HepG2 (cell line): Measurements from ENCODE around the gene TBC1D1. TPM values are rescaled to one million over a fixed set of nuclear protein-coding genes. Genes with fewer than 3 reads are reported as not detected.

Experiments
- ATAC-seq: fragments of 200-7000 bp; cut with Tn5 transposase; 3 replicates; pipeline ENCODE4 v1.9.1; 2020; ENCODE audit warnings: mild to moderate bottlenecking, moderate library complexity
- BruUV-seq: library from RNA; stranded (reverse); fragments of 400-500 nt; replicated peaks from 2 replicates; lab custom pipeline; 2021; lab: Mats Ljungman, UMichigan
- CTCF ChIA-PET: fragments of 300-600 bp; formaldehyde crosslinking; extraction: SDS; loops from one replicate; lab custom pipeline; 2021; ENCODE audit warnings: low total read pairs, inconsistent platforms, low intra/inter-chr PET ratio; lab: Yijun Ruan, JAX
- POLR2A ChIA-PET: fragments of 350-600 bp; sonication (Branson Sonifier 250); formaldehyde crosslinking; loops from one replicate; lab custom pipeline; 2020; ENCODE audit warnings: antibody characterized with exemption, inconsistent platforms; lab: Yijun Ruan, JAX
- DNase-seq: peaks from one replicate; pipeline ENCODE4 v3.0.0-alpha.2; 2015; ENCODE audit warnings: low spot score
- FAIRE-seq: peaks from 3 replicates; lab custom pipeline; 2011; peaks lifted over from hg19 to GRCh38; lab: Jason Lieb, UNC
- H2AFZ ChIP-seq: one replicate; pipeline ENCODE4 v1.6.1; 2011; ENCODE audit warnings: low read length, inconsistent platforms
- H3K27ac ChIP-seq: fragments of 300-600 bp; 3 replicates; pipeline ENCODE4 v1.8.0; 2011; ENCODE audit warnings: mixed run types, mild to moderate bottlenecking, mixed read lengths, low read length, inconsistent platforms; ENCODE audit not compliant: insufficient read depth; ENCODE audit errors: extremely low read length
- H3K27me3 ChIP-seq, 2 experiments: fragments of 200-600 bp in 1 of 2; 2 replicates in 1 of 2; 3 replicates in 1 of 2; pipeline versions ENCODE4 v1.6.0 to v1.8.0; 2011; ENCODE audit warnings: low read length in 2 of 2, mild to moderate bottlenecking in 2 of 2, moderate library complexity in 2 of 2, inconsistent platforms in 1 of 2; ENCODE audit not compliant: insufficient read depth in 2 of 2, control insufficient read depth in 1 of 2
- H3K36me3 ChIP-seq, 2 experiments: fragments of 200-600 bp in 1 of 2; replicated peaks in 1 of 2; 2 replicates in 1 of 2; 3 replicates in 1 of 2; pipeline versions ENCODE4 v1.5.1 to v1.8.0; 2011; ENCODE audit warnings: low read length in 2 of 2, inconsistent platforms in 1 of 2; ENCODE audit not compliant: insufficient read depth in 2 of 2, control insufficient read depth in 1 of 2
- H3K4me1 ChIP-seq: 2 replicates; pipeline ENCODE4 v1.5.1; 2012; ENCODE audit warnings: low read length, inconsistent platforms; ENCODE audit not compliant: insufficient read depth
- H3K4me2 ChIP-seq: 2 replicates; pipeline ENCODE4 v1.6.0; 2011; ENCODE audit warnings: low read depth, low read length, inconsistent platforms
- H3K4me3 ChIP-seq, 3 experiments: fragments of 200-600 bp in 1 of 3; sonication (generic), shearing (Covaris generic) in 1 of 3; replicated peaks in 1 of 3; 2 replicates each; pipeline ENCODE4 v1.5.1; 2011 to 2016; ENCODE audit warnings: low read length in 3 of 3, inconsistent platforms in 2 of 3, low read depth in 2 of 3, mild to moderate bottlenecking in 2 of 3, control low read depth in 1 of 3, mixed read lengths in 1 of 3; ENCODE audit not compliant: insufficient read depth in 1 of 3
- H3K79me2 ChIP-seq: one replicate; pipeline ENCODE4 v1.6.1; 2011; ENCODE audit warnings: low read length, inconsistent platforms; ENCODE audit not compliant: insufficient read depth
- H3K9ac ChIP-seq: 2 replicates; pipeline ENCODE4 v1.6.0; 2011; ENCODE audit warnings: mild to moderate bottlenecking, low read depth, low read length, inconsistent platforms; ENCODE audit not compliant: insufficient read depth
- H3K9me3 ChIP-seq: 2 replicates; pipeline ENCODE4 v1.5.1; 2012; ENCODE audit warnings: mild to moderate bottlenecking, low read length
- H4K20me1 ChIP-seq: 2 replicates; pipeline ENCODE4 v1.6.0; 2011; ENCODE audit warnings: inconsistent platforms, mild to moderate bottlenecking, low read length, moderate library complexity; ENCODE audit not compliant: insufficient read depth
- AGO1 ChIP-seq: fragments of 200-400 bp; formaldehyde crosslinking; IDR thresholded peaks from 2 replicates; pipeline ENCODE4 v1.6.1; 2017; ENCODE audit warnings: mild to moderate bottlenecking, low read depth, low read length, moderate library complexity; ENCODE audit not compliant: poor library complexity, severe bottlenecking
- CCDC6 ChIP-seq: sonication (generic); formaldehyde crosslinking; IDR thresholded peaks from 2 replicates; pipeline ENCODE4 v1.8.1; 2022; ENCODE audit warnings: mild to moderate bottlenecking, missing genetic modification reagents, moderate library complexity
- HNRNPK ChIP-seq: fragments of 200-400 bp; formaldehyde crosslinking; IDR thresholded peaks from 2 replicates; pipeline ENCODE4 v1.6.1; 2018; ENCODE audit warnings: low read length, low read depth, moderate library complexity, mild to moderate bottlenecking; ENCODE audit not compliant: poor library complexity, severe bottlenecking
- MBD4 ChIP-seq: IDR thresholded peaks from 2 replicates; pipeline ENCODE4 v1.6.1; 2012; ENCODE audit warnings: low read length, inconsistent platforms, borderline replicate concordance
- NONO ChIP-seq, 2 experiments: fragments of 450-650 bp in 1 of 2; sonication (generic) in 1 of 2; formaldehyde crosslinking in 1 of 2; IDR thresholded peaks in 1 of 2; conservative IDR thresholded peaks in 1 of 2; 2 replicates each; pipeline versions ENCODE4 v1.6.1 to v1.8.0; 2017 to 2022; ENCODE audit warnings: mild to moderate bottlenecking in 1 of 2, missing genetic modification reagents in 1 of 2, moderate library complexity in 1 of 2
- PBX3 ChIP-seq: sonication (generic); formaldehyde crosslinking; IDR thresholded peaks from 2 replicates; pipeline ENCODE4 v1.8.1; 2023; ENCODE audit warnings: missing genetic modification reagents, inconsistent platforms, borderline replicate concordance
- ZFP82 ChIP-seq: sonication (generic); formaldehyde crosslinking; IDR thresholded peaks from 2 replicates; pipeline ENCODE4 v1.5.1; 2020; ENCODE audit warnings: mild to moderate bottlenecking, missing genetic modification reagents, borderline replicate concordance
- ZNF350 ChIP-seq: sonication (generic); formaldehyde crosslinking; IDR thresholded peaks from 2 replicates; pipeline ENCODE4 v1.4.0; 2020; ENCODE audit warnings: mild to moderate bottlenecking, low read depth, missing genetic modification reagents, borderline replicate concordance
- ZNF577 ChIP-seq: sonication (generic); formaldehyde crosslinking; IDR thresholded peaks from 2 replicates; pipeline ENCODE4 v1.4.0; 2020; ENCODE audit warnings: mild to moderate bottlenecking, low read depth, missing genetic modification reagents, borderline replicate concordance
- WGBS: methylation state at CpG from one replicate; pipeline ENCODE4 v1.1.6; 2017; ENCODE audit warnings: low lambda C conversion rate; 5-methylcytosine and 5-hydroxymethylcytosine counted together
- in situ Hi-C: cut with HindIII; loops from 2 replicates; pipeline ENCODE4 v1.10.0; 2017; ENCODE audit warnings: low pct_unique_long_range_greater_than_20kb; ENCODE audit not compliant: extremely low pct_ligation_motif_present
- intact Hi-C: fragments of 100-400 bp; cut with micrococcal nuclease; formaldehyde crosslinking; loops from one replicate; pipeline ENCODE4 v1.10.0; 2022; ENCODE audit not compliant: unreplicated experiment
- polyA plus RNA-seq, 8 experiments: library from polyadenylated mRNA; depleted of rRNA in 3 of 8; stranded (reverse) in 7 of 8; unstranded in 1 of 8; fragments of >200 nt; fragmentation: Illumina TruSeq in 4 of 8; extraction: Trizol in 4 of 8; gene quantifications; 2 replicates each; pipeline versions ENCODE4 v1.2.1 to v1.2.3, GENCODE V29; 2011 to 2016; ENCODE audit warnings: low read depth in 4 of 8, missing spikeins in 1 of 8, mixed read lengths in 1 of 8; ENCODE audit not compliant: insufficient read depth in 1 of 8
- total RNA-seq, 5 experiments: library from RNA; depleted of rRNA; stranded (reverse); fragments of >200 nt; fragmentation: Illumina TruSeq; extraction: Trizol; gene quantifications; 2 replicates each; pipeline ENCODE4 v1.2.3, GENCODE V29; 2016; ENCODE audit warnings: low read depth in 1 of 5
- TF ChIP-seq, protein P1 (sequence below): sonication (generic); formaldehyde crosslinking; IDR thresholded peaks from 2 replicates; pipeline ENCODE4 v1.4.0; 2020; ENCODE audit warnings: missing genetic modification reagents
- TF ChIP-seq, protein P2 (sequence below): sonication (generic); formaldehyde crosslinking; IDR thresholded peaks from 2 replicates; pipeline ENCODE4 v1.5.1; 2020; ENCODE audit warnings: missing genetic modification reagents, mild to moderate bottlenecking, borderline replicate concordance

The TBC1D1 gene
- total and polyA plus RNA-seq, 2 of the 13 experiments (the other 11 are each of a cell fraction or from before 2014, with no cell fraction given), result 37.3 to 62.8 TPM

GRCh38 chr4:38111717-38112116 lies 220.8 kb downstream of the TBC1D1 start:
- peaks cover 48% of the 10 kb centered on the region for H3K4me1 ChIP-seq
- BruUV-seq, result no TSS peak
- H3K9me3 ChIP-seq, result no peaks in the 10 kb centered on the region
- H4K20me1 ChIP-seq, result no peaks in the 10 kb centered on the region
- no peaks in the 10 kb centered on the region for H3K27me3 ChIP-seq
- no peaks in the 10 kb centered on the region for H3K79me2 ChIP-seq
- H2AFZ ChIP-seq, result no peak overlapping the region
- ChIA-PET POLR2A (interaction anchor here (4.3 kb wide), 1 partner anchor 21 kb away, joined by 38 read pairs; no protein-coding TSS in a partner anchor), CTCF (no interaction called here)
- H3K27ac ChIP-seq, result no peak overlapping the region
- DNase-seq (no peak), ATAC-seq (no peak), FAIRE-seq (no peak)
- H3K9ac ChIP-seq, result no peak overlapping the region
- 93% methylated on average over 4 of the region's 4 CpGs for WGBS
- in situ Hi-C loops, result no loop called here
- peaks cover 0 to 4% of the 10 kb centered on the region in 2 experiments; a peak in 2 of 5 replicates for H3K36me3 ChIP-seq
- no peak overlapping the region for H3K4me3 ChIP-seq
- TF ChIP-seq, protein P1, sequence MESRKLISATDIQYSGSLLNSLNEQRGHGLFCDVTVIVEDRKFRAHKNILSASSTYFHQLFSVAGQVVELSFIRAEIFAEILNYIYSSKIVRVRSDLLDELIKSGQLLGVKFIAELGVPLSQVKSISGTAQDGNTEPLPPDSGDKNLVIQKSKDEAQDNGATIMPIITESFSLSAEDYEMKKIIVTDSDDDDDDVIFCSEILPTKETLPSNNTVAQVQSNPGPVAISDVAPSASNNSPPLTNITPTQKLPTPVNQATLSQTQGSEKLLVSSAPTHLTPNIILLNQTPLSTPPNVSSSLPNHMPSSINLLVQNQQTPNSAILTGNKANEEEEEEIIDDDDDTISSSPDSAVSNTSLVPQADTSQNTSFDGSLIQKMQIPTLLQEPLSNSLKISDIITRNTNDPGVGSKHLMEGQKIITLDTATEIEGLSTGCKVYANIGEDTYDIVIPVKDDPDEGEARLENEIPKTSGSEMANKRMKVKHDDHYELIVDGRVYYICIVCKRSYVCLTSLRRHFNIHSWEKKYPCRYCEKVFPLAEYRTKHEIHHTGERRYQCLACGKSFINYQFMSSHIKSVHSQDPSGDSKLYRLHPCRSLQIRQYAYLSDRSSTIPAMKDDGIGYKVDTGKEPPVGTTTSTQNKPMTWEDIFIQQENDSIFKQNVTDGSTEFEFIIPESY (CRISPR knock-in tag), result peak; percentile 58; the same call in 1 of the 2 replicates
- no peak for TF ChIP-seq ZFP82 (CRISPR knock-in tag)
- TF ChIP-seq, all 625 proteins: peak for 1
- no peak overlapping the region for H3K4me2 ChIP-seq
- intact Hi-C loops, result loop anchor here (5.0 kb wide), 1 partner anchor 34 kb away; no protein-coding TSS in a partner anchor

DNA sequence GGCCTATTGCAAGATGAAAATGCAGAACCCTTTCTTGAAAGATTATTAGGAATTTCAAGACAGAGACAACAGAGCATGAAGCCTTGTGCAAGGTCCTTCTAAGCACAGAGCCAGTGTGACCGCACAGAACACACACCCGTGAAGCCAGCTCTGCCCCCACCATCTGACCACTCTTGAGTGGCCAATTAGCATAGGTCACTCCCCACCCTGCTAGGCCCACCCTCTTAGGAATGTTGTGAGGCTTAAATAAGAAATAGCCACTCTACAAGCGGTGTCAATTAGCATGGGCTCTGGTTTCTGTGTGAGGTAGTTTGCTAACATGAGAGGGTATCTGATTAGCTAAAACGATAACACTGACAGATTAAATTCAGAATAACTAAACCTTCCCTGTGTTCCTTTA lies 222.2 kb downstream of the TBC1D1 start:
- no peak for ATAC-seq
- CTCF ChIA-PET, result no interaction called here

More for the DNA sequence above, 222.2 kb downstream of the TBC1D1 start:
- H3K4me3 ChIP-seq, result no peak overlapping the region
- BruUV-seq, result no TSS peak
- intact Hi-C loops (loop anchor here (5.0 kb wide), 1 partner anchor 36 kb away; no protein-coding TSS in a partner anchor), in situ Hi-C loops (no loop called here)
- no peak overlapping the region for H3K9ac ChIP-seq
- H3K27ac ChIP-seq, result no peak overlapping the region
- POLR2A ChIA-PET, result interaction anchor here (1.1 to 3.5 kb wide), 2 partner anchors 20 to 35 kb away, joined by 3 to 22 read pairs; no protein-coding TSS in a partner anchor
- no peaks in the 10 kb centered on the region for H3K27me3 ChIP-seq
- H3K4me2 ChIP-seq, result no peak overlapping the region
- no peaks in the 10 kb centered on the region for H4K20me1 ChIP-seq
- H3K36me3 ChIP-seq, result peaks cover 4 to 7% of the 10 kb centered on the region in 2 experiments; a peak in 3 of 5 replicates
- H3K79me2 ChIP-seq, result no peaks in the 10 kb centered on the region
- FAIRE-seq (no peak), DNase-seq (no peak)
- TF ChIP-seq ZNF577 (no peak), AGO1 (no peak), HNRNPK (no peak), ZNF350 (no peak), CCDC6 (CRISPR knock-in tag) (no peak), NONO (IDR thresholded peaks at IDR 0.05) (no peak), NONO (CRISPR knock-in tag; conservative IDR thresholded peaks at IDR 0.05) (no peak), PBX3 (CRISPR knock-in tag) (no peak), MBD4 (no peak)
- TF ChIP-seq, protein P2, sequence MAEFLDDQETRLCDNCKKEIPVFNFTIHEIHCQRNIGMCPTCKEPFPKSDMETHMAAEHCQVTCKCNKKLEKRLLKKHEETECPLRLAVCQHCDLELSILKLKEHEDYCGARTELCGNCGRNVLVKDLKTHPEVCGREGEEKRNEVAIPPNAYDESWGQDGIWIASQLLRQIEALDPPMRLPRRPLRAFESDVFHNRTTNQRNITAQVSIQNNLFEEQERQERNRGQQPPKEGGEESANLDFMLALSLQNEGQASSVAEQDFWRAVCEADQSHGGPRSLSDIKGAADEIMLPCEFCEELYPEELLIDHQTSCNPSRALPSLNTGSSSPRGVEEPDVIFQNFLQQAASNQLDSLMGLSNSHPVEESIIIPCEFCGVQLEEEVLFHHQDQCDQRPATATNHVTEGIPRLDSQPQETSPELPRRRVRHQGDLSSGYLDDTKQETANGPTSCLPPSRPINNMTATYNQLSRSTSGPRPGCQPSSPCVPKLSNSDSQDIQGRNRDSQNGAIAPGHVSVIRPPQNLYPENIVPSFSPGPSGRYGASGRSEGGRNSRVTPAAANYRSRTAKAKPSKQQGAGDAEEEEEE (CRISPR knock-in tag), result no peak
- no peak overlapping the region for H2AFZ ChIP-seq
- WGBS, result 91% methylated on average over 3 of the region's 4 CpGs
- H3K4me1 ChIP-seq, result peaks cover 52% of the 10 kb centered on the region
- no peaks in the 10 kb centered on the region for H3K9me3 ChIP-seq
